ENCODE measurements around the gene RNF34.

GRCh38 chr12:121456551-121456950 is 56.6 kb downstream of the RNF34 start:
- TF ChIP-seq CTCF (IDR thresholded peaks at IDR 0.05), result no peak
- no peak for TF ChIP-seq EP300 (IDR thresholded peaks at IDR 0.05; ENCODE audit: low read depth)
- no peak for TF ChIP-seq POLR2A (IDR thresholded peaks at IDR 0.05)
